HG03175 (cell line): ENCODE results near the gene ELAVL3.
"Not testable (repeated sequence)": the region's sequence is repeated elsewhere in the genome, so short reads cannot be mapped to it uniquely, and the experiment has no call there.

Experiments used
- ATAC-seq: cut with Tn5 transposase; IDR thresholded peaks from one replicate; pipeline ENCODE4 v1.9.1; 2021; ENCODE audit warnings: mild to moderate bottlenecking, moderate library complexity; ENCODE audit not compliant: unreplicated experiment

ELAVL3 gene

GRCh38 chr19:11461453-11461852, 19.4 kb downstream of the ELAVL3 start:
- ATAC-seq: no peak

GRCh38 chr19:11460207-11460606, 20.6 kb downstream of the ELAVL3 start:
- ATAC-seq: no peak

GRCh38 chr19:11458912-11459311, 21.9 kb downstream of the ELAVL3 start:
- ATAC-seq: not testable (repeated sequence)

GRCh38 chr19:11458236-11458900, 22.5 kb downstream of the ELAVL3 start:
- ATAC-seq: no peak

- no peak for ATAC-seq
Measured at GRCh38 chr19:11457831-11458230, 23.0 kb downstream of the ELAVL3 start.

GRCh38 chr19:11457115-11457514, 23.7 kb downstream of the ELAVL3 start:
- no peak for ATAC-seq

GRCh38 chr19:11456659-11457058, 24.2 kb downstream of the ELAVL3 start:
- ATAC-seq: no peak

GRCh38 chr19:11455233-11455554, 25.7 kb downstream of the ELAVL3 start:
- ATAC-seq: not testable (repeated sequence)

GRCh38 chr19:11453468-11454341, 27.1 kb downstream of the ELAVL3 start:
- ATAC-seq: no peak

GRCh38 chr19:11452620-11453310, 28.1 kb downstream of the ELAVL3 start:
- ATAC-seq: no peak

- ATAC-seq: no peak
Measured at GRCh38 chr19:11451871-11452619, 28.8 kb downstream of the ELAVL3 start.

GRCh38 chr19:11451327-11451870, 29.4 kb downstream of the ELAVL3 start:
- ATAC-seq: no peak

GRCh38 chr19:11450570-11451326, 30.1 kb downstream of the ELAVL3 start:
- no peak for ATAC-seq

- no peak for ATAC-seq
Measured at GRCh38 chr19:11448923-11449554, 31.8 kb downstream of the ELAVL3 start.

- no peak for ATAC-seq
Measured at GRCh38 chr19:11448410-11448809, 32.4 kb downstream of the ELAVL3 start.

- no peak for ATAC-seq
Measured at GRCh38 chr19:11447347-11448262, 33.2 kb downstream of the ELAVL3 start.

- ATAC-seq: no peak
Measured at GRCh38 chr19:11446652-11447301, 34.1 kb downstream of the ELAVL3 start.

GRCh38 chr19:11446271-11446651, 34.6 kb downstream of the ELAVL3 start:
- no peak for ATAC-seq
